Osteocyte (in vitro differentiated cells): ENCODE measurements around the gene PSMD3. TPM values are rescaled to one million over a fixed set of nuclear protein-coding genes. Genes with fewer than 3 reads are reported as not detected.

ENCODE experiments used
- DNase-seq: peaks from one replicate; pipeline ENCODE4 v3.0.0; 2021; ENCODE audit warnings: mixed read lengths; ENCODE audit not compliant: unreplicated experiment; ENCODE audit errors: extremely low spot score
- H3K27ac Mint-ChIP-seq: one replicate; pipeline ENCODE4 v1.8.0; 2021; ENCODE audit warnings: mild to moderate bottlenecking, mixed read lengths; ENCODE audit not compliant: unreplicated experiment
- H3K27me3 Mint-ChIP-seq: one replicate; pipeline ENCODE4 v1.8.0; 2021; ENCODE audit warnings: mixed read lengths; ENCODE audit not compliant: unreplicated experiment
- H3K36me3 Mint-ChIP-seq: one replicate; pipeline ENCODE4 v1.8.0; 2021; ENCODE audit warnings: mixed read lengths; ENCODE audit not compliant: unreplicated experiment
- H3K4me1 Mint-ChIP-seq: one replicate; pipeline ENCODE4 v1.8.0; 2021; ENCODE audit warnings: mixed read lengths; ENCODE audit not compliant: unreplicated experiment
- H3K4me3 Mint-ChIP-seq: one replicate; pipeline ENCODE4 v1.8.0; 2021; ENCODE audit warnings: mild to moderate bottlenecking, moderate library complexity, mixed read lengths; ENCODE audit not compliant: unreplicated experiment
- H3K9me3 Mint-ChIP-seq: one replicate; pipeline ENCODE4 v1.8.0; 2021; ENCODE audit warnings: mixed read lengths; ENCODE audit not compliant: unreplicated experiment
- CTCF ChIP-seq: fragments of 200-600 bp; sonication (generic); IDR thresholded peaks from 2 replicates; pipeline ENCODE4 v1.5.0; 2021; ENCODE audit warnings: antibody characterized with exemption, mild to moderate bottlenecking, moderate library complexity
- microRNA-seq: library from miRNA; unstranded; fragments of <30 nt; microRNA quantifications from one replicate; pipeline ENCODE4 v1.1.0, GENCODE V29; 2020; ENCODE audit not compliant: unreplicated experiment
- total RNA-seq: library from RNA; stranded (reverse); gene quantifications from 2 replicates; pipeline ENCODE4 v1.2.1, GENCODE V29; 2021

PSMD3 gene
- total RNA-seq, 1 donor from 2014 or later: 96.9 TPM

GRCh38 chr17:40038882-40039513 lies 58.4 kb downstream of the PSMD3 start:
- H3K4me3 Mint-ChIP-seq: peak overlapping the region; percentile 18
- peak; percentile 79 for TF ChIP-seq CTCF

DNA sequence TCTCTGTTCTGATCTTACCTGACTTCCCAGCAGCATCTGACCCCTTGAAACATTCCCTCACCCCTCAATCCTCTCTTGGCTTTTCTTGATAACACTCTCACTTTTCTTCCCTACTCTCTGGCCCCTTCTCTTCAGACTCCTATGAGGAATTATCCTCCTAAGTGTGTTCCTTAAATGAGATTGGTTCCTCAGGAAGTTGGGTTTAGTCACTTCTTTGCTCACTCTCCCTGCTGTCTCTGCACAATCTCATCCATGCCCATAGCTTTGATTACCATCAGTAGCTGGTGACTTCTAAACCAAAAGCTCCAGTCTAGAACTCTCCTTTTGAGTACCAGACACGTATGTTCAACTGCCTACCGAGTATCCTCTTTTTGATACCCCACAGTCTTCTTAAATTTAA lies 60.6 kb downstream of the PSMD3 start:
- Mint-ChIP-seq H3K36me3 (no peaks in the 10 kb centered on the region), H3K27me3 (no peaks in the 10 kb centered on the region), H3K4me1 (peaks cover 11% of the 10 kb centered on the region), H3K9me3 (no peaks in the 10 kb centered on the region), H3K27ac (no peak overlapping the region), H3K4me3 (no peak overlapping the region)
- DNase-seq: no peak
- TF ChIP-seq CTCF: no peak

More at GRCh38 chr17:40038882-40039513, 58.4 kb downstream of the PSMD3 start:
- DNase-seq: no peak
- peaks cover under 1% of the 10 kb centered on the region for H3K36me3 Mint-ChIP-seq
- no peaks in the 10 kb centered on the region for H3K9me3 Mint-ChIP-seq
- H3K4me1 Mint-ChIP-seq: peaks cover 12% of the 10 kb centered on the region
- H3K27me3 Mint-ChIP-seq: no peaks in the 10 kb centered on the region
- H3K27ac Mint-ChIP-seq: peak overlapping the region; percentile 89

Small RNA genes within 50 kb of the gene (microRNA-seq; reads per million reads assigned to microRNA genes)
- gene MIR6884: not detected

Other genes with a start within 250 kb of the PSMD3 start
- 0.94 and 1.2 TPM in 2 replicates for gene GRB7, start 242.9 kb upstream of the PSMD3 start, total RNA-seq
- not detected in 2 replicates for gene IKZF3, start 116.5 kb upstream of the PSMD3 start, total RNA-seq
- gene ZPBP2, start 112.6 kb upstream of the PSMD3 start, total RNA-seq: not detected in 2 replicates
- 9.6 and 10.2 TPM in 2 replicates for gene GSDMB, start 62.2 kb upstream of the PSMD3 start, total RNA-seq
- 59.4 and 60.5 TPM in 2 replicates for gene ORMDL3, start 53.2 kb upstream of the PSMD3 start, total RNA-seq
- gene LRRC3C, start 53.1 kb upstream of the PSMD3 start, total RNA-seq: not detected in 2 replicates
- not detected in 2 replicates for gene GSDMA, start 17.8 kb upstream of the PSMD3 start, total RNA-seq
- not detected in 2 replicates for gene CSF3, start 34.6 kb downstream of the PSMD3 start, total RNA-seq
- gene MED24, start 73.6 kb downstream of the PSMD3 start, total RNA-seq: 74.5 and 96.2 TPM in 2 replicates
- 44.6 and 46.3 TPM in 2 replicates for gene THRA, start 82.2 kb downstream of the PSMD3 start, total RNA-seq
- 6.1 and 6.9 TPM in 2 replicates for gene NR1D1, start 119.8 kb downstream of the PSMD3 start, total RNA-seq
- 85.9 and 86.8 TPM in 2 replicates for gene MSL1, start 141.2 kb downstream of the PSMD3 start, total RNA-seq
- 87.5 and 90.9 TPM in 2 replicates for gene CASC3, start 159.7 kb downstream of the PSMD3 start, total RNA-seq
- 5.7 and 6.8 TPM in 2 replicates for gene RAPGEFL1, start 196.7 kb downstream of the PSMD3 start, total RNA-seq
- 28.3 and 28.6 TPM in 2 replicates for gene WIPF2, start 238.5 kb downstream of the PSMD3 start, total RNA-seq